SU-DHL-6 (cell line): ENCODE measurements around the gene PRDM13.

Source experiments
- CTCF ChIP-seq: fragments of 200-600 bp; sonication (generic); IDR thresholded peaks from one replicate; pipeline ENCODE4 v1.5.1; 2017; ENCODE audit warnings: antibody characterized with exemption, mild to moderate bottlenecking, low read length, moderate library complexity; ENCODE audit not compliant: insufficient read depth, poor library complexity, severe bottlenecking
- EZH2phosphoT487 ChIP-seq: fragments of 200-600 bp; sonication (generic), shearing (Covaris generic); conservative IDR thresholded peaks from 2 replicates; pipeline ENCODE4 v1.6.1; 2018; ENCODE audit warnings: mild to moderate bottlenecking, antibody characterized with exemption, low read length, moderate library complexity, mixed read lengths

DNA sequence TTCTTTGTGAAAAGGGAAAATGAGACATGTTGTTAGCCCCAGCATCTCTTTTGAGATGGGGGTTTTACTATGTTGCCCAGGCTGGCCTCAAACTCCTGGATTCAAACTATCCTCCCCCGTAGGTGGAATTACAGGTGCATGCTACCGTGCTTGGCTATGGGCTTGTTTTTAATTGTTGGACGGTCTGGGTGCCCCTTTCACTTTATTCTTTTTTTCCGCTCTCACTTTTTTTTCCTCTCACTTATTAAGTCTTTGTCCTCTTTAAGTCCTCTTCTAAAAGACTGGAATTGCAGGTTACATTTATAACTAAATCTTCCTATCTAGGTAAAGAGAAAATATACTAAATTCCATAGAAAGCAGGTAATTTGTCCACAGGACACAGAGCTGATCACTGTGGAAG lies 18.8 kb upstream of the PRDM13 start:
- no peak for TF ChIP-seq CTCF
- no peak for TF ChIP-seq EZH2phosphoT487
